Esophagus (tissue), 2 donors: ENCODE measurements around the gene GNB1L. TPM values are rescaled to one million over a fixed set of nuclear protein-coding genes. Genes with fewer than 3 reads are reported as not detected.

Experiments used
- H3K27ac ChIP-seq, 2 donors: one replicate each; pipeline ENCODE4 v1.5.1; 2013; ENCODE audit warnings: low read depth in 2 of 2, mild to moderate bottlenecking in 2 of 2, inconsistent platforms in 1 of 2, low read length in 1 of 2, moderate library complexity in 1 of 2
- H3K27me3 ChIP-seq, 2 donors: one replicate each; pipeline ENCODE4 v1.6.1; 2013; ENCODE audit warnings: low read length in 2 of 2, control low read depth in 1 of 2, mild to moderate bottlenecking in 1 of 2; ENCODE audit not compliant: insufficient read depth in 2 of 2, control insufficient read depth in 1 of 2
- H3K36me3 ChIP-seq, 2 donors: one replicate each; pipeline ENCODE4 v1.6.1; 2013; ENCODE audit warnings: low read length in 1 of 2; ENCODE audit not compliant: control insufficient read depth in 2 of 2, insufficient read depth in 2 of 2
- H3K4me1 ChIP-seq, 2 donors: one replicate each; pipeline ENCODE4 v1.6.1; 2013; ENCODE audit warnings: low read length in 1 of 2; ENCODE audit not compliant: control insufficient read depth in 2 of 2, insufficient read depth in 2 of 2
- H3K4me3 ChIP-seq, 2 donors: one replicate each; pipeline ENCODE4 v1.5.1; 2013; ENCODE audit warnings: low read length in 2 of 2, mild to moderate bottlenecking in 2 of 2, low read depth in 1 of 2, moderate library complexity in 1 of 2
- H3K9me3 ChIP-seq, 2 donors: one replicate each; pipeline ENCODE4 v1.6.1; 2013; ENCODE audit warnings: mild to moderate bottlenecking in 2 of 2, low read depth in 1 of 2, low read length in 1 of 2, moderate library complexity in 1 of 2; ENCODE audit not compliant: control insufficient read depth in 2 of 2, insufficient read depth in 1 of 2
- WGBS, 2 donors: extraction: QIAGEN DNeasy Blood & Tissue Kit; methylation state at CpG; one replicate each; pipeline ENCODE4 v1.1.7; 2013; 5-methylcytosine and 5-hydroxymethylcytosine counted together
- polyA plus RNA-seq, 2 donors: library from polyadenylated mRNA; stranded (reverse); fragments of 200-250 nt; gene quantifications; one replicate each; pipeline ENCODE4 v1.2.3, GENCODE V29; 2013
- donor health status: healthy with polysubstance abuse.
- donor health status: Bipolar disorder and iron deficiency.

The GNB1L gene
- polyA plus RNA-seq, 2 donors, result 4.7 to 6.6 TPM

- Histone ChIP-seq H3K27ac (peak overlapping the region in 1 of 2 donors; percentile 13), H3K4me1 (peaks cover 8 to 27% of the 10 kb centered on the region in 2 donors), H3K27me3 (no peaks in the 10 kb centered on the region), H3K4me3 (no peak overlapping the region), H3K36me3 (peaks cover 0 to 13% of the 10 kb centered on the region in 2 donors), H3K9me3 (no peaks in the 10 kb centered on the region)
- 70 to 71% methylated on average over 20 of the region's 20 CpGs for WGBS, 2 donors
These were observed 36.0 kb upstream of the GNB1L start for GRCh38 chr22:19890502-19891316.

GRCh38 chr22:19889951-19890350, 35.3 kb upstream of the GNB1L start:
- Histone ChIP-seq H3K4me1 (peaks cover 8 to 27% of the 10 kb centered on the region in 2 donors), H3K27me3 (no peaks in the 10 kb centered on the region), H3K4me3 (no peak overlapping the region), H3K27ac (no peak overlapping the region), H3K36me3 (peaks cover 0 to 9% of the 10 kb centered on the region in 2 donors), H3K9me3 (no peaks in the 10 kb centered on the region)
- WGBS, 2 donors, result 82 to 90% methylated on average over 9 of the region's 9 CpGs

GRCh38 chr22:19888131-19888746, 33.6 kb upstream of the GNB1L start:
- peaks cover 0 to 3% of the 10 kb centered on the region in 2 donors for H3K36me3 ChIP-seq
- no peaks in the 10 kb centered on the region for H3K9me3 ChIP-seq
- peaks cover 8 to 27% of the 10 kb centered on the region in 2 donors for H3K4me1 ChIP-seq
- WGBS, 2 donors, result 58 to 67% methylated on average over 17 of the region's 17 CpGs
- H3K4me3 ChIP-seq, result no peak overlapping the region
- H3K27ac ChIP-seq, result no peak overlapping the region
- no peaks in the 10 kb centered on the region for H3K27me3 ChIP-seq

GRCh38 chr22:19887256-19887985, 32.7 kb upstream of the GNB1L start:
- peak overlapping the region in 1 of 2 donors; percentile 4 for H3K27ac ChIP-seq
- peaks cover 7 to 26% of the 10 kb centered on the region in 2 donors for H3K4me1 ChIP-seq
- 84 to 88% methylated on average over 16 of the region's 16 CpGs for WGBS, 2 donors
- H3K36me3 ChIP-seq, result peaks cover 0 to 2% of the 10 kb centered on the region in 2 donors
- H3K4me3 ChIP-seq, result no peak overlapping the region
- H3K27me3 ChIP-seq, result no peaks in the 10 kb centered on the region
- no peaks in the 10 kb centered on the region for H3K9me3 ChIP-seq

- H3K4me1 ChIP-seq, result peaks cover under 1 to 22% of the 10 kb centered on the region in 2 donors
These were observed 32.1 kb upstream of the GNB1L start for GRCh38 chr22:19886605-19887255.

GRCh38 chr22:19885841-19886592, 31.3 kb upstream of the GNB1L start:
- Histone ChIP-seq H3K36me3 (peaks cover 0 to 2% of the 10 kb centered on the region in 2 donors), H3K4me1 (peaks cover 0 to 21% of the 10 kb centered on the region in 2 donors), H3K9me3 (no peaks in the 10 kb centered on the region), H3K4me3 (no peak overlapping the region), H3K27me3 (no peaks in the 10 kb centered on the region), H3K27ac (no peak overlapping the region)
- WGBS, 2 donors, result 81 to 84% methylated on average over 15 of the region's 15 CpGs

More at GRCh38 chr22:19886605-19887255, 32.1 kb upstream of the GNB1L start:
- no peak overlapping the region for H3K27ac ChIP-seq
- H3K9me3 ChIP-seq, result no peaks in the 10 kb centered on the region
- H3K4me3 ChIP-seq, result no peak overlapping the region
- H3K27me3 ChIP-seq, result no peaks in the 10 kb centered on the region
- 61 to 68% methylated on average over 12 of the region's 12 CpGs for WGBS, 2 donors
- peaks cover 0 to 2% of the 10 kb centered on the region in 2 donors for H3K36me3 ChIP-seq

GRCh38 chr22:19884954-19885751, 30.5 kb upstream of the GNB1L start:
- Histone ChIP-seq H3K9me3 (no peaks in the 10 kb centered on the region), H3K27ac (no peak overlapping the region), H3K27me3 (no peaks in the 10 kb centered on the region), H3K4me1 (peaks cover 4 to 22% of the 10 kb centered on the region in 2 donors), H3K4me3 (no peak overlapping the region), H3K36me3 (peaks cover 0 to 2% of the 10 kb centered on the region in 2 donors)
- 85 to 89% methylated on average over 25 to 26 of the region's 26 CpGs for WGBS, 2 donors

GRCh38 chr22:19884161-19884953, 29.7 kb upstream of the GNB1L start:
- H3K9me3 ChIP-seq, result no peaks in the 10 kb centered on the region
- H3K4me3 ChIP-seq, result no peak overlapping the region
- H3K27me3 ChIP-seq, result no peaks in the 10 kb centered on the region
- 83 to 84% methylated on average over 15 of the region's 15 CpGs for WGBS, 2 donors
- peaks cover 0 to 2% of the 10 kb centered on the region in 2 donors for H3K36me3 ChIP-seq
- H3K27ac ChIP-seq, result no peak overlapping the region
- H3K4me1 ChIP-seq, result peaks cover 4 to 22% of the 10 kb centered on the region in 2 donors
